Stomach (tissue), 9 donors: ENCODE data around the gene KCNA5. TPM values are rescaled to one million over a fixed set of nuclear protein-coding genes. Genes with fewer than 3 reads are reported as not detected.

ENCODE experiments used
- DNase-seq, 2 donors: peaks; one replicate each; pipeline versions ENCODE4 v3.0.0 to v3.0.0-alpha.2; 2013 to 2019
- H3K27ac ChIP-seq, 5 donors: fragments of 200-600 bp in 4 of 5; sonication (generic) in 4 of 5; one replicate each; pipeline ENCODE4 v1.5.1; 2013 to 2019; ENCODE audit warnings: mild to moderate bottlenecking in 1 of 5, moderate library complexity in 1 of 5
- H3K27me3 ChIP-seq, 3 donors: fragments of 200-600 bp; sonication (generic); one replicate each; pipeline ENCODE4 v1.5.1; 2017 to 2019; ENCODE audit warnings: mixed run types in 1 of 3
- H3K36me3 ChIP-seq, 4 donors: fragments of 200-600 bp; sonication (generic); 1 replicate in 3 of 4; 2 replicates in 1 of 4; pipeline ENCODE4 v1.5.1; 2016 to 2019
- H3K4me1 ChIP-seq, 4 donors: fragments of 200-600 bp; sonication (generic); one replicate each; pipeline ENCODE4 v1.5.1; 2016 to 2019
- H3K4me3 ChIP-seq, 4 donors: fragments of 200-600 bp; sonication (generic) in 3 of 4; one replicate each; pipeline ENCODE4 v1.5.1; 2016 to 2019; ENCODE audit warnings: mild to moderate bottlenecking in 1 of 4
- H3K9me3 ChIP-seq, 4 donors: fragments of 200-600 bp; sonication (generic); one replicate each; pipeline ENCODE4 v1.5.1; 2016 to 2019
- CTCF ChIP-seq, 7 experiments: fragments of 450-650 bp in 4 of 7; fragments of 200-600 bp in 3 of 7; sonication (generic) in 3 of 7; IDR thresholded peaks; one replicate each; pipeline ENCODE4 v1.5.1; 2016 to 2019; ENCODE audit warnings: antibody characterized with exemption in 7 of 7, control low read depth in 2 of 7, mild to moderate bottlenecking in 1 of 7
- EP300 ChIP-seq: sonication (generic); formaldehyde crosslinking; IDR thresholded peaks from one replicate; pipeline ENCODE4 v1.6.1; 2017; ENCODE audit warnings: antibody characterized with exemption
- POLR2A ChIP-seq, 4 donors: fragments of 450-650 bp; IDR thresholded peaks; one replicate each; pipeline ENCODE4 v1.6.1; 2016; ENCODE audit warnings: antibody characterized with exemption in 4 of 4, control low read depth in 2 of 4, mild to moderate bottlenecking in 1 of 4, moderate library complexity in 1 of 4
- POLR2AphosphoS5 ChIP-seq, 3 donors: sonication (generic); formaldehyde crosslinking; IDR thresholded peaks; one replicate each; pipeline ENCODE4 v1.6.1; 2016; ENCODE audit warnings: antibody characterized with exemption in 3 of 3
- WGBS, 5 donors: extraction: QIAGEN DNeasy Blood & Tissue Kit in 3 of 5; methylation state at CpG; one replicate each; pipeline versions ENCODE4 v1.1.5 to v1.1.7; 2013 to 2018; 5-methylcytosine and 5-hydroxymethylcytosine counted together
- intact Hi-C: fragments of 100-400 bp; cut with DNase I; formaldehyde crosslinking; loops from one replicate; pipeline ENCODE4 v1.15.1; 2023; ENCODE audit warnings: low total_unique reads
- polyA plus RNA-seq, 3 donors: library from polyadenylated mRNA; stranded (reverse); fragments of 200-250 nt; gene quantifications; one replicate each; pipeline ENCODE4 v1.2.3, GENCODE V29; 2013
- total RNA-seq, 5 donors: library from RNA; depleted of rRNA; stranded (reverse); fragments of >200 nt; gene quantifications; one replicate each; pipeline versions ENCODE4 v1.1.0 to v1.2.3, GENCODE V29; 2014 to 2016
- donor health status: healthy with polysubstance abuse.
- donor health status: Bipolar disorder and iron deficiency.
- donor health status: healthy.

The KCNA5 gene
- total and polyA plus RNA-seq, 8 donors, result 0.58 to 6.5 (median 3.5) TPM; not detected in 3

GRCh38 chr12:5040368-5040767, 3.3 kb upstream of the KCNA5 start:
- intact Hi-C loops, result no loop called here
- Histone ChIP-seq H3K27ac (no peak overlapping the region), H3K4me3 (no peak overlapping the region), H3K9me3 (no peaks in the 10 kb centered on the region), H3K27me3 (peaks cover 0 to 48% (median 28%) of the 10 kb centered on the region in 3 donors), H3K4me1 (peaks cover 0 to 20% (median 4%) of the 10 kb centered on the region in 4 donors), H3K36me3 (no peaks in the 10 kb centered on the region)
- DNase-seq, result no peak
- WGBS, 5 donors, result 51 to 62% (median 53%) methylated on average over 5 of the region's 5 CpGs
- TF ChIP-seq POLR2A (IDR thresholded peaks at IDR 0.05) (no peak), POLR2AphosphoS5 (IDR thresholded peaks at IDR 0.05) (no peak), EP300 (no peak), CTCF (IDR thresholded peaks at IDR 0.05) (no peak)

GRCh38 chr12:5044420-5045295, 979 bp downstream of the KCNA5 start:
- Histone ChIP-seq H3K9me3 (no peaks in the 10 kb centered on the region), H3K4me3 (peak overlapping the region; percentile 34 to 42 (median 36)), H3K27me3 (peaks cover 0 to 76% (median 28%) of the 10 kb centered on the region in 3 donors), H3K27ac (peak overlapping the region in 3 of 5 donors; percentile 15 to 80 (median 32)), H3K4me1 (peaks cover 0 to 30% (median 8%) of the 10 kb centered on the region in 4 donors), H3K36me3 (no peaks in the 10 kb centered on the region)
- TF ChIP-seq EP300 (no peak), POLR2A (IDR thresholded peaks at IDR 0.05) (no peak), POLR2AphosphoS5 (IDR thresholded peaks at IDR 0.05) (no peak), CTCF (IDR thresholded peaks at IDR 0.05) (no peak)
- no peak for DNase-seq
- 48 to 68% (median 51%) methylated on average over 60 to 71 of the region's 71 CpGs for WGBS, 5 donors
- intact Hi-C loops, result no loop called here

- WGBS, 5 donors, result 38 to 45% (median 41%) methylated on average over 4 to 5 of the region's 5 CpGs
- H3K27ac ChIP-seq, result peak overlapping the region in 4 of 5 donors; percentile 14 to 80 (median 40)
- peaks cover 0 to 35% (median 8%) of the 10 kb centered on the region in 4 donors for H3K4me1 ChIP-seq
- H3K27me3 ChIP-seq, result peaks cover 0 to 60% (median 25%) of the 10 kb centered on the region in 3 donors
- no peaks in the 10 kb centered on the region for H3K9me3 ChIP-seq
- DNase-seq, result peak in 1 of 2 donors; percentile 35
- TF ChIP-seq POLR2A (IDR thresholded peaks at IDR 0.05), result no peak
- TF ChIP-seq EP300, result peak; percentile 68
- TF ChIP-seq POLR2AphosphoS5 (IDR thresholded peaks at IDR 0.05), result peak in 1 of 3 donors; percentile 82
- TF ChIP-seq CTCF (IDR thresholded peaks at IDR 0.05), result no peak
- no peaks in the 10 kb centered on the region for H3K36me3 ChIP-seq
- peak overlapping the region in 2 of 4 donors; percentile 7 to 16 for H3K4me3 ChIP-seq
- intact Hi-C loops, result no loop called here
These were observed 3.4 kb downstream of the KCNA5 start for GRCh38 chr12:5047094-5047493.

- intact Hi-C loops, result no loop called here
- peak overlapping the region in 2 of 5 donors; percentile 26 to 80 for H3K27ac ChIP-seq
These were observed 4.0 kb downstream of the KCNA5 start for GRCh38 chr12:5047729-5048128.

More at GRCh38 chr12:5047729-5048128, 4.0 kb downstream of the KCNA5 start:
- 28 to 42% (median 38%) methylated on average over 6 of the region's 6 CpGs for WGBS, 5 donors
- H3K9me3 ChIP-seq, result no peaks in the 10 kb centered on the region
- TF ChIP-seq EP300 (no peak), POLR2AphosphoS5 (IDR thresholded peaks at IDR 0.05) (no peak), CTCF (IDR thresholded peaks at IDR 0.05) (no peak), POLR2A (IDR thresholded peaks at IDR 0.05) (no peak)
- peaks cover 0 to 54% (median 20%) of the 10 kb centered on the region in 3 donors for H3K27me3 ChIP-seq
- no peak for DNase-seq
- peaks cover 0 to 36% (median 10%) of the 10 kb centered on the region in 4 donors for H3K4me1 ChIP-seq
- H3K4me3 ChIP-seq, result peak overlapping the region in 1 of 4 donors; percentile 7
- no peaks in the 10 kb centered on the region for H3K36me3 ChIP-seq
